Pancreas (tissue), 10 donors: ENCODE data around the gene KLK15. TPM values are rescaled to one million over a fixed set of nuclear protein-coding genes. Genes with fewer than 3 reads are reported as not detected.

Experiments used
- ATAC-seq, 4 donors: fragments of 200-7000 bp; cut with Tn5 transposase; one replicate each; pipeline versions ENCODE4 v1.8.0 to v1.9.1; 2020; ENCODE audit warnings: mild to moderate bottlenecking in 4 of 4, moderate library complexity in 4 of 4
- DNase-seq, 6 donors: peaks; one replicate each; pipeline ENCODE4 v3.0.0-alpha.2; 2020
- FAIRE-seq: peaks from 2 replicates; lab custom pipeline; 2012; peaks lifted over from hg19 to GRCh38; lab: Jason Lieb, UNC
- H3K27ac ChIP-seq, 4 donors: fragments of 200-600 bp; sonication (generic); 1 replicate in 3 of 4; 2 replicates in 1 of 4; pipeline versions ENCODE4 v1.5.0 to v1.8.0; 2020
- H3K27me3 ChIP-seq, 4 donors: fragments of 200-600 bp; one replicate each; pipeline ENCODE4 v1.8.0; 2021
- H3K36me3 ChIP-seq, 3 donors: fragments of 200-600 bp; sonication (generic) in 1 of 3; one replicate each; pipeline versions ENCODE4 v1.5.0 to v1.8.0; 2020 to 2021
- H3K4me1 ChIP-seq, 3 donors: fragments of 200-600 bp; one replicate each; pipeline ENCODE4 v1.8.0; 2021
- H3K4me3 ChIP-seq, 4 donors: fragments of 200-600 bp; sonication (generic) in 2 of 4; one replicate each; pipeline versions ENCODE4 v1.5.0 to v1.8.0; 2020 to 2021
- H3K9me3 ChIP-seq, 4 donors: fragments of 200-600 bp; one replicate each; pipeline ENCODE4 v1.8.0; 2021
- WGBS, 2 donors: extraction: QIAGEN DNeasy Blood & Tissue Kit; methylation state at CpG; one replicate each; pipeline ENCODE4 v1.1.7; 2013; 5-methylcytosine and 5-hydroxymethylcytosine counted together
- intact Hi-C, 3 donors: fragments of 100-400 bp; cut with DNase I; formaldehyde crosslinking; loops; one replicate each; pipeline versions ENCODE4 v1.11.1 to v1.14.2; 2022
- polyA plus RNA-seq, 2 donors: library from polyadenylated mRNA; stranded (reverse); fragments of 200-250 nt; gene quantifications; one replicate each; pipeline ENCODE4 v1.2.3, GENCODE V29; 2013
- total RNA-seq, 6 donors: library from RNA; stranded (reverse); fragmentation: NEBNext Ultra II Directional in 4 of 6; extraction: Animal tissue kit (Norgen Biotek cat#: 25700) in 4 of 6; gene quantifications; one replicate each; pipeline versions ENCODE4 v1.2.1 to v1.2.4, GENCODE V29; 2021 to 2023
- TF ChIP-seq, protein P1 (sequence below), 4 donors: fragments of 200-600 bp; sonication (generic) in 3 of 4; IDR thresholded peaks; one replicate each; pipeline versions ENCODE4 v1.5.0 to v1.8.0; 2021; ENCODE audit warnings: antibody characterized with exemption in 4 of 4
- donor health status: healthy with polysubstance abuse.
- donor health status: DM: no; HTN: no; CAD: no; lungs with moderate emphysema.
- donor health status: DM: no; HTN: no; CAD: no.
- donor health status: control.
- donor health status: control.
- donor health status: Bipolar disorder and iron deficiency.
- donor health status: DM: yes; HTN: yes; CAD: no.
- donor health status: DM: no; HTN: no; CAD: no.
- donor health status: DM: no; HTN: no; CAD: no.
- donor health status: DM: yes; HTN: yes; CAD: no.

KLK15 gene
- total and polyA plus RNA-seq, 8 donors: 0.07 to 0.27 TPM; not detected in 6

DNA sequence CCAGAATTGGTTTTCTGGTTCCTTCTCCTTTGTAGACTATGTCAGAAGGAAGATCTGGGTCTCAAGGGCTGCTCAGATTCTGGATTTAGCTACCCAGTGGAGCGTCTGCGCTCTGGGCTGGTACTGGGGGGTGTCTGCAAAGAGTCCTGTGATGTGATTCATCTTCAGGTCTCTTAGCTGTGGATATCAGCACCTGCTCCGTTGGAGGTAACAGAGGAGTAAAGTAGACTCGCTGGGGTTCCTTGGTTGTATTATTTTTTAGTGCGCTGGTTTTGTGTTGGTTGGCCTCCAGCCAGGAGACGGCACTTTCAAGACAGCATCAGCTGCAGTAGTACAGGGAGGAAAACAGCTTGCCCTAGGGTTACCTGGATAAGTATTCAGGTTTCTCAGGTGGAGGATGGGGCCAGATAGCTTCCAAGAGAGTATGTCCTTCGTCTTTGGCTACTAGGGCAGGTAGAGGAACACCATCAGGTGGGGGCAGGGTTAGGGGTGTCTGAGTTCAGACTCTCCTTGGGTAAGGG, 10.4 kb upstream of the KLK15 start:
- TF ChIP-seq, protein P1, sequence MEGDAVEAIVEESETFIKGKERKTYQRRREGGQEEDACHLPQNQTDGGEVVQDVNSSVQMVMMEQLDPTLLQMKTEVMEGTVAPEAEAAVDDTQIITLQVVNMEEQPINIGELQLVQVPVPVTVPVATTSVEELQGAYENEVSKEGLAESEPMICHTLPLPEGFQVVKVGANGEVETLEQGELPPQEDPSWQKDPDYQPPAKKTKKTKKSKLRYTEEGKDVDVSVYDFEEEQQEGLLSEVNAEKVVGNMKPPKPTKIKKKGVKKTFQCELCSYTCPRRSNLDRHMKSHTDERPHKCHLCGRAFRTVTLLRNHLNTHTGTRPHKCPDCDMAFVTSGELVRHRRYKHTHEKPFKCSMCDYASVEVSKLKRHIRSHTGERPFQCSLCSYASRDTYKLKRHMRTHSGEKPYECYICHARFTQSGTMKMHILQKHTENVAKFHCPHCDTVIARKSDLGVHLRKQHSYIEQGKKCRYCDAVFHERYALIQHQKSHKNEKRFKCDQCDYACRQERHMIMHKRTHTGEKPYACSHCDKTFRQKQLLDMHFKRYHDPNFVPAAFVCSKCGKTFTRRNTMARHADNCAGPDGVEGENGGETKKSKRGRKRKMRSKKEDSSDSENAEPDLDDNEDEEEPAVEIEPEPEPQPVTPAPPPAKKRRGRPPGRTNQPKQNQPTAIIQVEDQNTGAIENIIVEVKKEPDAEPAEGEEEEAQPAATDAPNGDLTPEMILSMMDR (IDR thresholded peaks at IDR 0.05): no peak
- ATAC-seq (no peak), DNase-seq (no peak), FAIRE-seq (no peak)
- WGBS, 2 donors: 68 to 70% methylated on average over 7 of the region's 7 CpGs
- no peaks in the 10 kb centered on the region for H3K4me1 ChIP-seq
- H3K36me3 ChIP-seq: no peaks in the 10 kb centered on the region
- no peaks in the 10 kb centered on the region for H3K9me3 ChIP-seq
- no peaks in the 10 kb centered on the region for H3K27me3 ChIP-seq
- no peak overlapping the region for H3K27ac ChIP-seq
- intact Hi-C loops: no loop called here
- no peak overlapping the region for H3K4me3 ChIP-seq

DNA sequence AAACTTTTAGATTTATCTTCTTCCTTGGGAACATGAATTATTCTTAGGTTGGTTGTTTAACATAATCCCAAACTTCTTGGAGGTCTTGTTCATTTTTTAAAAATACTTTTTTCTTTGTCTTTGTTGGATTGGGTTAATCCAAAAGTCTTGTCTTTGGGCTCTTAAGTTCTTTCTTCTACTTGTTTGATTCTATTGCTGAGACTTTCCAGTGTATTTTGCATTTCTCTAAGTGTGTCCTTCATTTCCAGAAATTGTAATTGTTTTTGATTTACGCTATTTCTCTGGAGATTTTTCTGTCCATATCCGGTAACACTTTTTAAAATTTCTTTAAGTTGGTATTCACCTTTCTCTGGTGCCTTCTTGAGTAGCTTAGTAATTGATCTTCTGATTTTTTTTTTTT, 9.8 kb upstream of the KLK15 start:
- DNase-seq (no peak), FAIRE-seq (no peak), ATAC-seq (no peak)
- intact Hi-C loops: no loop called here
- WGBS, 2 donors: 94% methylated on average over 2 of the region's 2 CpGs
- H3K4me1 ChIP-seq: no peaks in the 10 kb centered on the region
- H3K9me3 ChIP-seq: no peaks in the 10 kb centered on the region
- no peak overlapping the region for H3K27ac ChIP-seq
- no peak overlapping the region for H3K4me3 ChIP-seq
- TF ChIP-seq, protein P1 (IDR thresholded peaks at IDR 0.05): no peak
- H3K27me3 ChIP-seq: no peaks in the 10 kb centered on the region
- H3K36me3 ChIP-seq: no peaks in the 10 kb centered on the region

DNA sequence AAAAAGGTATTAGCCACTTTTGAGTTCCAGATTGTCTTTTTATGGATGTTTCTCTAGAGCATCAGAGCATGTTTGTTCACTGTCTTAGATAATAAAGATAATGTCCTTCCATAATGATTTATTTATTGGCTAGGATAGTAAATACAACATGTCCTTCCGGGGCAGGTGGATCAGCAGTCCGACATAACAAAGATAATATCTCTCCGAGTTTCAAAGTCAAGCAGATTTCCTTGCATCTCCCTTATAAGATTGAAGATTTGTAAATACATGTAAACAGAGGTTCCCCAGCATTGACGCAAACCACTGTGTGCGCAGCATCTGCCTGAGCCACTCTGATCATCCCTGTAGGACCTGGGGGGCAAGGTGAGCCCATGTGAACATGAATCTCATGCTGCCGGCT, 8.8 kb upstream of the KLK15 start:
- ATAC-seq (no peak), FAIRE-seq (no peak), DNase-seq (no peak)
- Histone ChIP-seq H3K9me3 (no peaks in the 10 kb centered on the region), H3K4me1 (no peaks in the 10 kb centered on the region), H3K36me3 (no peaks in the 10 kb centered on the region), H3K27me3 (no peaks in the 10 kb centered on the region), H3K27ac (no peak overlapping the region), H3K4me3 (no peak overlapping the region)
- TF ChIP-seq, protein P1 (IDR thresholded peaks at IDR 0.05): no peak
- intact Hi-C loops: no loop called here
- 50 to 60% methylated on average over 6 of the region's 6 CpGs for WGBS, 2 donors

DNA sequence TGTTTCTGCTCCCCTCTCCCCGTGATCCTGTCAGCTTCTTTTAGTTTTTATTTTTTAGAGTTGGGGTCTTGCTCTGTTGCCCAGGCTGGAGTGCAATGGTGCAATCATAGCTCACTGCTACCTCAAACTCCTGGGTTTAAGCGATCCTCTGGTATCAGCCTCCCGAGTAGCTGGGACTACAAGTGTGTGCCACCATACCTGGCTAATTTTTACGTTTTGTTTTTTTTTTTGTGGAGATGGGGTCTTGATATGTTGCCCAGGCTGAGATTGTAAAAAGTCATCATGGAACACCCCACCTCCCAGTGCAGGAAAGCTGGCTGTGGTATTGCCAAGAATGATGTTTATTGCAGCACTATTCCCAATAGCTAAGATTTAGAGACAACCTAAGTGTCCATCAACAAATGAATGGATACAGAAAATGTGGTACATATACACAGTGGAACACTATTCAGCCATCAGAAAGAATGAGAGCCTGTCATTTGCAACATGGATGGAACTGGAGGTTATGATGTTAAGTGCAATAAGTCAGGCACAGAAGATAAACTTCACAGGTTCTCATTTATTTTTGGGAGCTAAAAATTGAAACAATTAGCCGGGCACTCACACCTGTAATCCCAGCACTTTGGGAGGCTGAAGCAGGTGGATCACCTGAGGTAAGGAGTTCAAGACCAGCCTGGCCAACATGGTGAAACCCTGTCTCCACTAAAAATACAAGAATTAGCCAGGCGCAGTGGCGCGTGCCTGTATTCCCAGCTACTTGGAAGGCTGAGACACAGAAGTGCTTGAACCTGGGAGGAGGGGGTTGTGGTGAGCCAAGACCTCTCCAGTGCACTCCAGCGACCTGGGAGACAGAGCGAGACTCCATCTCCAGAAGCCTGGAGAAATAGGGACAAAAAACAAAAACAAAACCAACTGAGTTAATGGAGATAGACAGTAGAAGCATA, 6.6 kb upstream of the KLK15 start:
- DNase-seq (no peak), FAIRE-seq (no peak), ATAC-seq (no peak)
- Histone ChIP-seq H3K4me1 (no peaks in the 10 kb centered on the region), H3K9me3 (no peaks in the 10 kb centered on the region), H3K27me3 (no peaks in the 10 kb centered on the region), H3K27ac (no peak overlapping the region), H3K4me3 (no peak overlapping the region), H3K36me3 (no peaks in the 10 kb centered on the region)
- intact Hi-C loops: no loop called here
- TF ChIP-seq, protein P1 (IDR thresholded peaks at IDR 0.05): no peak
- 74 to 82% methylated on average over 10 of the region's 10 CpGs for WGBS, 2 donors

DNA sequence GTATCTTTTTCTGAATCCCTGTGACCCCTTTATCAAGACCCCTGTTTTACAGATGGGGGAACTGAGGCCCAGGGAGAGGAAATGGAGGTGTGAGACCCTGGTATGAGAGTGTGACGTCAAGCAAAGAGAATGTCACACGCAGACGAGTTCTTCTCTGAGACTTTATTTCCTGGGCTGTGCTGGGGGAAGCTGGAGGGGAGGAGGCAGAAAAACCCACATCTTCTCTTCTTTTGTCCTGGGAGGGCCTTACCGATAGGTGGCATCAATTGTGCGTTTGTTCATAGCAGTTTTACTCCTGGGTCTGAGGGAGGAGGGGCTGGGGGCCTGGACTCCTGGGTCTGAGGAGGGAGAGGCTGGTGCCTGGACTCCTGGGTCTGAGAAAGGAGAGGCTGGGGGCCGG, 4.9 kb upstream of the KLK15 start:
- TF ChIP-seq, protein P1 (IDR thresholded peaks at IDR 0.05): no peak
- WGBS, 2 donors: 34 to 38% methylated on average over 6 of the region's 6 CpGs
- intact Hi-C loops: no loop called here
- no peak overlapping the region for H3K4me3 ChIP-seq
- H3K9me3 ChIP-seq: no peaks in the 10 kb centered on the region
- no peaks in the 10 kb centered on the region for H3K36me3 ChIP-seq
- DNase-seq: no peak
- no peaks in the 10 kb centered on the region for H3K4me1 ChIP-seq
- no peaks in the 10 kb centered on the region for H3K27me3 ChIP-seq
- FAIRE-seq: no peak
- ATAC-seq: no peak
- no peak overlapping the region for H3K27ac ChIP-seq
